Upper lobe of left lung (tissue), 4 donors: Measurements from ENCODE around the gene OPCML.

Experiments used
- EP300 ChIP-seq, 4 donors: sonication (generic); formaldehyde crosslinking; IDR thresholded peaks; one replicate each; pipeline ENCODE4 v1.5.1; 2017; ENCODE audit warnings: antibody characterized with exemption in 4 of 4, control low read depth in 2 of 4
- TF ChIP-seq, protein P1 (sequence below), 6 experiments: fragments of 450-650 bp in 4 of 6; fragments of 200-600 bp in 2 of 6; sonication (generic) in 2 of 6; IDR thresholded peaks; one replicate each; pipeline ENCODE4 v1.5.1; 2016 to 2019; ENCODE audit warnings: antibody characterized with exemption in 6 of 6

DNA sequence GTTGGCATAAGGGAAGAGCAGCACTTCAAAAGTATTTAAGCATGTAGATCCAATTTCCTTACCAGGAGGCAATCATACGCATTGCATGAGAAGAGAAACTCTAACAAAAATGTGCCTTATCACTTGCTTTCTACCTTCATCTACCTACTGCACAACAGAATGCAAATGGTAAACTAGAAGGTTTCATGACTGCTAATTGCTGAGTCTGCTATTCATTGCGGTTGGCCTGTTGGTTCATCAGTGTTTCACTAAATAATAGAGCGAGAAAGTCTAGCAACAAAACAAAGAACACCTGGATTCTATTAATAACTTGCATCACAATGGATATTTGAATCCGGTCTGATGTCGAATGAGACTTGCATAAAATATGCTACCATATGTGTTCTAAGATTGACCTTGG, 229.0 kb downstream of the OPCML start:
- TF ChIP-seq, protein P1, sequence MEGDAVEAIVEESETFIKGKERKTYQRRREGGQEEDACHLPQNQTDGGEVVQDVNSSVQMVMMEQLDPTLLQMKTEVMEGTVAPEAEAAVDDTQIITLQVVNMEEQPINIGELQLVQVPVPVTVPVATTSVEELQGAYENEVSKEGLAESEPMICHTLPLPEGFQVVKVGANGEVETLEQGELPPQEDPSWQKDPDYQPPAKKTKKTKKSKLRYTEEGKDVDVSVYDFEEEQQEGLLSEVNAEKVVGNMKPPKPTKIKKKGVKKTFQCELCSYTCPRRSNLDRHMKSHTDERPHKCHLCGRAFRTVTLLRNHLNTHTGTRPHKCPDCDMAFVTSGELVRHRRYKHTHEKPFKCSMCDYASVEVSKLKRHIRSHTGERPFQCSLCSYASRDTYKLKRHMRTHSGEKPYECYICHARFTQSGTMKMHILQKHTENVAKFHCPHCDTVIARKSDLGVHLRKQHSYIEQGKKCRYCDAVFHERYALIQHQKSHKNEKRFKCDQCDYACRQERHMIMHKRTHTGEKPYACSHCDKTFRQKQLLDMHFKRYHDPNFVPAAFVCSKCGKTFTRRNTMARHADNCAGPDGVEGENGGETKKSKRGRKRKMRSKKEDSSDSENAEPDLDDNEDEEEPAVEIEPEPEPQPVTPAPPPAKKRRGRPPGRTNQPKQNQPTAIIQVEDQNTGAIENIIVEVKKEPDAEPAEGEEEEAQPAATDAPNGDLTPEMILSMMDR (IDR thresholded peaks at IDR 0.05), result no peak
- no peak for TF ChIP-seq EP300 (IDR thresholded peaks at IDR 0.05)
